HepG2 (cell line): ENCODE measurements around the gene ARHGEF38. TPM values are rescaled to one million over a fixed set of nuclear protein-coding genes. Genes with fewer than 3 reads are reported as not detected.
A peak's percentile ranks its signal among the peaks of the same experiment; 100 is the strongest.

ENCODE experiments used
- ATAC-seq: fragments of 200-7000 bp; cut with Tn5 transposase; 3 replicates; pipeline ENCODE4 v1.9.1; 2020; ENCODE audit warnings: mild to moderate bottlenecking, moderate library complexity
- BruUV-seq: library from RNA; stranded (reverse); fragments of 400-500 nt; replicated peaks from 2 replicates; lab custom pipeline; 2021; lab: Mats Ljungman, UMichigan
- CTCF ChIA-PET: fragments of 300-600 bp; formaldehyde crosslinking; extraction: SDS; loops from one replicate; lab custom pipeline; 2021; ENCODE audit warnings: low total read pairs, inconsistent platforms, low intra/inter-chr PET ratio; lab: Yijun Ruan, JAX
- POLR2A ChIA-PET: fragments of 350-600 bp; sonication (Branson Sonifier 250); formaldehyde crosslinking; loops from one replicate; lab custom pipeline; 2020; ENCODE audit warnings: antibody characterized with exemption, inconsistent platforms; lab: Yijun Ruan, JAX
- DNase-seq: peaks from one replicate; pipeline ENCODE4 v3.0.0-alpha.2; 2015; ENCODE audit warnings: low spot score
- FAIRE-seq: peaks from 3 replicates; lab custom pipeline; 2011; peaks lifted over from hg19 to GRCh38; lab: Jason Lieb, UNC
- H2AFZ ChIP-seq: one replicate; pipeline ENCODE4 v1.6.1; 2011; ENCODE audit warnings: low read length, inconsistent platforms
- H3K27ac ChIP-seq: fragments of 300-600 bp; 3 replicates; pipeline ENCODE4 v1.8.0; 2011; ENCODE audit warnings: mixed run types, mild to moderate bottlenecking, mixed read lengths, low read length, inconsistent platforms; ENCODE audit not compliant: insufficient read depth; ENCODE audit errors: extremely low read length
- H3K27me3 ChIP-seq, 2 experiments: fragments of 200-600 bp in 1 of 2; 2 replicates in 1 of 2; 3 replicates in 1 of 2; pipeline versions ENCODE4 v1.6.0 to v1.8.0; 2011; ENCODE audit warnings: low read length in 2 of 2, mild to moderate bottlenecking in 2 of 2, moderate library complexity in 2 of 2, inconsistent platforms in 1 of 2; ENCODE audit not compliant: insufficient read depth in 2 of 2, control insufficient read depth in 1 of 2
- H3K36me3 ChIP-seq, 2 experiments: fragments of 200-600 bp in 1 of 2; replicated peaks in 1 of 2; 2 replicates in 1 of 2; 3 replicates in 1 of 2; pipeline versions ENCODE4 v1.5.1 to v1.8.0; 2011; ENCODE audit warnings: low read length in 2 of 2, inconsistent platforms in 1 of 2; ENCODE audit not compliant: insufficient read depth in 2 of 2, control insufficient read depth in 1 of 2
- H3K4me1 ChIP-seq: 2 replicates; pipeline ENCODE4 v1.5.1; 2012; ENCODE audit warnings: low read length, inconsistent platforms; ENCODE audit not compliant: insufficient read depth
- H3K4me2 ChIP-seq: 2 replicates; pipeline ENCODE4 v1.6.0; 2011; ENCODE audit warnings: low read depth, low read length, inconsistent platforms
- H3K4me3 ChIP-seq, 3 experiments: fragments of 200-600 bp in 1 of 3; sonication (generic), shearing (Covaris generic) in 1 of 3; replicated peaks in 1 of 3; 2 replicates each; pipeline ENCODE4 v1.5.1; 2011 to 2016; ENCODE audit warnings: low read length in 3 of 3, inconsistent platforms in 2 of 3, low read depth in 2 of 3, mild to moderate bottlenecking in 2 of 3, control low read depth in 1 of 3, mixed read lengths in 1 of 3; ENCODE audit not compliant: insufficient read depth in 1 of 3
- H3K79me2 ChIP-seq: one replicate; pipeline ENCODE4 v1.6.1; 2011; ENCODE audit warnings: low read length, inconsistent platforms; ENCODE audit not compliant: insufficient read depth
- H3K9ac ChIP-seq: 2 replicates; pipeline ENCODE4 v1.6.0; 2011; ENCODE audit warnings: mild to moderate bottlenecking, low read depth, low read length, inconsistent platforms; ENCODE audit not compliant: insufficient read depth
- H3K9me3 ChIP-seq: 2 replicates; pipeline ENCODE4 v1.5.1; 2012; ENCODE audit warnings: mild to moderate bottlenecking, low read length
- H4K20me1 ChIP-seq: 2 replicates; pipeline ENCODE4 v1.6.0; 2011; ENCODE audit warnings: inconsistent platforms, mild to moderate bottlenecking, low read length, moderate library complexity; ENCODE audit not compliant: insufficient read depth
- KLF12 ChIP-seq: sonication (generic); formaldehyde crosslinking; IDR thresholded peaks from 2 replicates; pipeline ENCODE4 v1.4.0; 2020; ENCODE audit warnings: missing genetic modification reagents, borderline replicate concordance
- KLF16 ChIP-seq, 2 experiments: sonication (generic) in 1 of 2; formaldehyde crosslinking in 1 of 2; IDR thresholded peaks; 2 replicates each; pipeline versions ENCODE4 v1.6.1 to v1.8.0; 2016 to 2023; ENCODE audit warnings: missing genetic modification reagents in 2 of 2, missing compliant biosample characterization in 1 of 2
- MED1 ChIP-seq: sonication (generic); formaldehyde crosslinking; IDR thresholded peaks from 2 replicates; pipeline ENCODE4 v1.4.0; 2020; ENCODE audit warnings: missing genetic modification reagents
- POLR2A ChIP-seq, 2 experiments: IDR thresholded peaks; 2 replicates each; pipeline ENCODE4 v1.6.1; 2011; ENCODE audit warnings: low read depth in 2 of 2, low read length in 2 of 2, mild to moderate bottlenecking in 1 of 2, moderate library complexity in 1 of 2; ENCODE audit not compliant: insufficient read depth in 1 of 2
- SOX13 ChIP-seq, 3 experiments: fragments of 450-650 bp in 1 of 3; sonication (generic) in 1 of 3; formaldehyde crosslinking in 1 of 3; IDR thresholded peaks in 2 of 3; conservative IDR thresholded peaks in 1 of 3; 2 replicates each; pipeline versions ENCODE4 v1.5.0 to v1.6.1; 2016 to 2020; ENCODE audit warnings: antibody characterized with exemption in 1 of 3, mild to moderate bottlenecking in 1 of 3, missing compliant biosample characterization in 1 of 3, missing genetic modification reagents in 1 of 3, moderate library complexity in 1 of 3
- ZBTB38 ChIP-seq: sonication (generic); formaldehyde crosslinking; IDR thresholded peaks from 2 replicates; pipeline ENCODE4 v1.5.1; 2020; ENCODE audit warnings: mild to moderate bottlenecking, missing genetic modification reagents
- ZNF33B ChIP-seq: sonication (generic); formaldehyde crosslinking; IDR thresholded peaks from 2 replicates; pipeline ENCODE4 v1.5.1; 2020; ENCODE audit warnings: mild to moderate bottlenecking, missing genetic modification reagents
- WGBS: methylation state at CpG from one replicate; pipeline ENCODE4 v1.1.6; 2017; ENCODE audit warnings: low lambda C conversion rate; 5-methylcytosine and 5-hydroxymethylcytosine counted together
- in situ Hi-C: cut with HindIII; loops from 2 replicates; pipeline ENCODE4 v1.10.0; 2017; ENCODE audit warnings: low pct_unique_long_range_greater_than_20kb; ENCODE audit not compliant: extremely low pct_ligation_motif_present
- intact Hi-C: fragments of 100-400 bp; cut with micrococcal nuclease; formaldehyde crosslinking; loops from one replicate; pipeline ENCODE4 v1.10.0; 2022; ENCODE audit not compliant: unreplicated experiment
- polyA plus RNA-seq, 8 experiments: library from polyadenylated mRNA; depleted of rRNA in 3 of 8; stranded (reverse) in 7 of 8; unstranded in 1 of 8; fragments of >200 nt; fragmentation: Illumina TruSeq in 4 of 8; extraction: Trizol in 4 of 8; gene quantifications; 2 replicates each; pipeline versions ENCODE4 v1.2.1 to v1.2.3, GENCODE V29; 2011 to 2016; ENCODE audit warnings: low read depth in 4 of 8, missing spikeins in 1 of 8, mixed read lengths in 1 of 8; ENCODE audit not compliant: insufficient read depth in 1 of 8
- total RNA-seq, 5 experiments: library from RNA; depleted of rRNA; stranded (reverse); fragments of >200 nt; fragmentation: Illumina TruSeq; extraction: Trizol; gene quantifications; 2 replicates each; pipeline ENCODE4 v1.2.3, GENCODE V29; 2016; ENCODE audit warnings: low read depth in 1 of 5
- TF ChIP-seq, protein P1 (sequence below): sonication (generic); formaldehyde crosslinking; IDR thresholded peaks from 2 replicates; pipeline ENCODE4 v1.4.0; 2020; ENCODE audit warnings: mild to moderate bottlenecking, missing genetic modification reagents
- TF ChIP-seq, protein P2 (sequence below): sonication (generic); formaldehyde crosslinking; IDR thresholded peaks from 2 replicates; pipeline ENCODE4 v1.8.1; 2023; ENCODE audit warnings: mild to moderate bottlenecking, missing genetic modification reagents, borderline replicate concordance
- TF ChIP-seq, protein P3 (sequence below): sonication (generic); formaldehyde crosslinking; IDR thresholded peaks from 2 replicates; pipeline ENCODE4 v1.4.0; 2020; ENCODE audit warnings: missing genetic modification reagents, mild to moderate bottlenecking, borderline replicate concordance
- TF ChIP-seq, protein P4 (sequence below): sonication (generic); IDR thresholded peaks from 2 replicates; pipeline ENCODE4 v1.6.1; 2016; ENCODE audit warnings: low read depth, borderline replicate concordance
- TF ChIP-seq, protein P5 (sequence below): IDR thresholded peaks from 2 replicates; pipeline ENCODE4 v1.6.1; 2016; ENCODE audit warnings: missing compliant biosample characterization, missing genetic modification reagents, borderline replicate concordance
- TF ChIP-seq, protein P6 (sequence below): sonication (generic); formaldehyde crosslinking; IDR thresholded peaks from 2 replicates; pipeline ENCODE4 v1.4.0; 2020; ENCODE audit warnings: missing genetic modification reagents

Gene ARHGEF38
- total and polyA plus RNA-seq, 2 of the 13 experiments (the other 11 are each of a cell fraction or from before 2014, with no cell fraction given): not detected

DNA sequence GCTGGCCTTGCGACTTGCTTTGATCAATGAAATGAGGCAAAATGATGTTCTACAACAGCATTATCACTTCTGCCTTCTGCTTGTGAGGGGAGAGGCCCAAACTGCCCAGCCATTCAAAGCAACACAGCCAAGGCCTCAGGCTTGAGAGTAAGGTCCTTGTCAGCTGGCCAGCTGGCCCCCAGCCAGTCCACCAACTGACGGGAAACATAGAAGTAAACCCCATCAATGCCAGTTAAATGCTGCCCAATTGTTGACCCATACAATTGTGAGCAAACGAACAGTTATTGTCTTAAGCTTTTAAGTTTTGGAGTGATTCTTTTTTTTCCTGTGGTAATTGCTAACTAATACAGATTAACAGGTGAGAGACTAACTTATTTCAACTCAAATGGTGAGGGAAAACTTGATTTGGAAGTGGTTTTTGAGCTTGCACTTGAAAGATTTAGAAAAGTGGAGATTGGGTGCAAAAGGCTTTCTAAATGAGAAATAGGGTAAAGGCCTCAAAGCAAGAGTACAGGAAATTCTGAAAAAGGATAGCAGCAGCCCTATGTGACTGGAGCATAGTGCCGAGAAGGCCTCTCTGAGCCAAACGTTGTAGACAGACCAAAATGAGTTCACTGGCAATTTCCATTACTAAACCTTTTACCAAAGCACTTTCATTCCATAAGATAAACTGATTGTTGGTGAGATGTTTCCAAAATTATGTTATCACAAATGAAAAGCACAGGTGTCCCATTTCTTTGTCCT, 66.9 kb downstream of the ARHGEF38 start:
- no peaks in the 10 kb centered on the region for H3K4me1 ChIP-seq
- TF ChIP-seq, protein P1, sequence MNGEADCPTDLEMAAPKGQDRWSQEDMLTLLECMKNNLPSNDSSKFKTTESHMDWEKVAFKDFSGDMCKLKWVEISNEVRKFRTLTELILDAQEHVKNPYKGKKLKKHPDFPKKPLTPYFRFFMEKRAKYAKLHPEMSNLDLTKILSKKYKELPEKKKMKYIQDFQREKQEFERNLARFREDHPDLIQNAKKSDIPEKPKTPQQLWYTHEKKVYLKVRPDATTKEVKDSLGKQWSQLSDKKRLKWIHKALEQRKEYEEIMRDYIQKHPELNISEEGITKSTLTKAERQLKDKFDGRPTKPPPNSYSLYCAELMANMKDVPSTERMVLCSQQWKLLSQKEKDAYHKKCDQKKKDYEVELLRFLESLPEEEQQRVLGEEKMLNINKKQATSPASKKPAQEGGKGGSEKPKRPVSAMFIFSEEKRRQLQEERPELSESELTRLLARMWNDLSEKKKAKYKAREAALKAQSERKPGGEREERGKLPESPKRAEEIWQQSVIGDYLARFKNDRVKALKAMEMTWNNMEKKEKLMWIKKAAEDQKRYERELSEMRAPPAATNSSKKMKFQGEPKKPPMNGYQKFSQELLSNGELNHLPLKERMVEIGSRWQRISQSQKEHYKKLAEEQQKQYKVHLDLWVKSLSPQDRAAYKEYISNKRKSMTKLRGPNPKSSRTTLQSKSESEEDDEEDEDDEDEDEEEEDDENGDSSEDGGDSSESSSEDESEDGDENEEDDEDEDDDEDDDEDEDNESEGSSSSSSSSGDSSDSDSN (CRISPR knock-in tag): no peak
- TF ChIP-seq, protein P2, sequence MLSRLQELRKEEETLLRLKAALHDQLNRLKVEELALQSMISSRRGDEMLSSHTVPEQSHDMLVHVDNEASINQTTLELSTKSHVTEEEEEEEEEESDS (CRISPR knock-in tag): no peak
- TF ChIP-seq POLR2A (IDR thresholded peaks at IDR 0.05; ENCODE audit: insufficient read depth in 1 of 2, low read depth in 2 of 2, low read length in 2 of 2) (no peak), MED1 (CRISPR knock-in tag) (no peak), KLF16 (CRISPR knock-in tag; IDR thresholded peaks at IDR 0.05) (no peak), ZBTB38 (CRISPR knock-in tag) (no peak), KLF12 (no peak), SOX13 (IDR thresholded peaks at IDR 0.05) (no peak), SOX13 (CRISPR knock-in tag; conservative IDR thresholded peaks at IDR 0.05 in 1 of 2, IDR thresholded peaks at IDR 0.05 in 1 of 2) (peak in 1 of 2 experiments; percentile 37; a peak in 1 of 4 replicates), ZNF33B (CRISPR knock-in tag) (no peak)
- TF ChIP-seq, protein P3, sequence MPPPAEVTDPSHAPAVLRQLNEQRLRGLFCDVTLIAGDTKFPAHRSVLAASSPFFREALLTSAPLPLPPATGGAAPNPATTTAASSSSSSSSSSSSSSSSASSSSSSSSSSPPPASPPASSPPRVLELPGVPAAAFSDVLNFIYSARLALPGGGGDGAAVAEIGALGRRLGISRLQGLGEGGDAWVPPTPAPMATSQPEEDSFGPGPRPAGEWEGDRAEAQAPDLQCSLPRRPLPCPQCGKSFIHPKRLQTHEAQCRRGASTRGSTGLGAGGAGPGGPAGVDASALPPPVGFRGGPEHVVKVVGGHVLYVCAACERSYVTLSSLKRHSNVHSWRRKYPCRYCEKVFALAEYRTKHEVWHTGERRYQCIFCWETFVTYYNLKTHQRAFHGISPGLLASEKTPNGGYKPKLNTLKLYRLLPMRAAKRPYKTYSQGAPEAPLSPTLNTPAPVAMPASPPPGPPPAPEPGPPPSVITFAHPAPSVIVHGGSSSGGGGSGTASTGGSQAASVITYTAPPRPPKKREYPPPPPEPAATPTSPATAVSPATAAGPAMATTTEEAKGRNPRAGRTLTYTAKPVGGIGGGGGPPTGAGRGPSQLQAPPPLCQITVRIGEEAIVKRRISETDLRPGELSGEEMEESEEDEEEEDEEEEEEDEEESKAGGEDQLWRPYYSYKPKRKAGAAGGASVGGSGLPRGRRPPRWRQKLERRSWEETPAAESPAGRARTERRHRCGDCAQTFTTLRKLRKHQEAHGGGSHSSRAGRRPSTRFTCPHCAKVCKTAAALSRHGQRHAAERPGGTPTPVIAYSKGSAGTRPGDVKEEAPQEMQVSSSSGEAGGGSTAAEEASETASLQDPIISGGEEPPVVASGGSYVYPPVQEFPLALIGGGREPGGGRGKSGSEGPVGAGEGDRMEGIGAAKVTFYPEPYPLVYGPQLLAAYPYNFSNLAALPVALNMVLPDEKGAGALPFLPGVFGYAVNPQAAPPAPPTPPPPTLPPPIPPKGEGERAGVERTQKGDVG (CRISPR knock-in tag): no peak
- TF ChIP-seq, protein P4, sequence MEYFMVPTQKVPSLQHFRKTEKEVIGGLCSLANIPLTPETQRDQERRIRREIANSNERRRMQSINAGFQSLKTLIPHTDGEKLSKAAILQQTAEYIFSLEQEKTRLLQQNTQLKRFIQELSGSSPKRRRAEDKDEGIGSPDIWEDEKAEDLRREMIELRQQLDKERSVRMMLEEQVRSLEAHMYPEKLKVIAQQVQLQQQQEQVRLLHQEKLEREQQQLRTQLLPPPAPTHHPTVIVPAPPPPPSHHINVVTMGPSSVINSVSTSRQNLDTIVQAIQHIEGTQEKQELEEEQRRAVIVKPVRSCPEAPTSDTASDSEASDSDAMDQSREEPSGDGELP: peak; percentile 22; the same call in 1 of the 2 replicates
- TF ChIP-seq, protein P5, sequence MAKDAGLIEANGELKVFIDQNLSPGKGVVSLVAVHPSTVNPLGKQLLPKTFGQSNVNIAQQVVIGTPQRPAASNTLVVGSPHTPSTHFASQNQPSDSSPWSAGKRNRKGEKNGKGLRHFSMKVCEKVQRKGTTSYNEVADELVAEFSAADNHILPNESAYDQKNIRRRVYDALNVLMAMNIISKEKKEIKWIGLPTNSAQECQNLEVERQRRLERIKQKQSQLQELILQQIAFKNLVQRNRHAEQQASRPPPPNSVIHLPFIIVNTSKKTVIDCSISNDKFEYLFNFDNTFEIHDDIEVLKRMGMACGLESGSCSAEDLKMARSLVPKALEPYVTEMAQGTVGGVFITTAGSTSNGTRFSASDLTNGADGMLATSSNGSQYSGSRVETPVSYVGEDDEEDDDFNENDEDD (CRISPR knock-in tag): no peak
- TF ChIP-seq, protein P6, sequence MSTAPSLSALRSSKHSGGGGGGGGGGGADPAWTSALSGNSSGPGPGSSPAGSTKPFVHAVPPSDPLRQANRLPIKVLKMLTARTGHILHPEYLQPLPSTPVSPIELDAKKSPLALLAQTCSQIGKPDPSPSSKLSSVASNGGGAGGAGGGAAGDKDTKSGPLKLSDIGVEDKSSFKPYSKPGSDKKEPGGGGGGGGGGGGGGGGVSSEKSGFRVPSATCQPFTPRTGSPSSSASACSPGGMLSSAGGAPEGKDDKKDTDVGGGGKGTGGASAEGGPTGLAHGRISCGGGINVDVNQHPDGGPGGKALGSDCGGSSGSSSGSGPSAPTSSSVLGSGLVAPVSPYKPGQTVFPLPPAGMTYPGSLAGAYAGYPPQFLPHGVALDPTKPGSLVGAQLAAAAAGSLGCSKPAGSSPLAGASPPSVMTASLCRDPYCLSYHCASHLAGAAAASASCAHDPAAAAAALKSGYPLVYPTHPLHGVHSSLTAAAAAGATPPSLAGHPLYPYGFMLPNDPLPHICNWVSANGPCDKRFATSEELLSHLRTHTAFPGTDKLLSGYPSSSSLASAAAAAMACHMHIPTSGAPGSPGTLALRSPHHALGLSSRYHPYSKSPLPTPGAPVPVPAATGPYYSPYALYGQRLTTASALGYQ (CRISPR knock-in tag): no peak
- 12% methylated on average over 5 of the region's 5 CpGs for whole genome bisulfite sequencing
- H3K27me3 ChIP-seq: no peaks in the 10 kb centered on the region
- DNase-seq (no peak), FAIRE-seq (no peak), ATAC-seq (no peak)
- H3K36me3 ChIP-seq: no peaks in the 10 kb centered on the region
- H3K4me2 ChIP-seq: no peak overlapping the region
- intact Hi-C loops: no loop called here
- in situ Hi-C loops: no loop called here
- no peak overlapping the region for H2AFZ ChIP-seq
- H3K9ac ChIP-seq: no peak overlapping the region
- no peak overlapping the region for H3K27ac ChIP-seq
- POLR2A ChIA-PET: no interaction called here
- no peaks in the 10 kb centered on the region for H3K79me2 ChIP-seq
- H3K9me3 ChIP-seq: no peaks in the 10 kb centered on the region
- CTCF ChIA-PET: no interaction called here
- BruUV-seq: no TSS peak
- no peaks in the 10 kb centered on the region for H4K20me1 ChIP-seq
- H3K4me3 ChIP-seq: no peak overlapping the region
